H9 (cell line): ENCODE measurements around the gene HOXD4. TPM values are rescaled to one million over a fixed set of nuclear protein-coding genes. Genes with fewer than 3 reads are reported as not detected.

ENCODE experiments used
- DNase-seq: peaks from one replicate; pipeline ENCODE4 v3.0.0-alpha.2; 2017
- H2AFZ ChIP-seq: one replicate; pipeline ENCODE4 v1.6.1; 2013; ENCODE audit warnings: mild to moderate bottlenecking, low read length, control low read depth, moderate library complexity
- H2AK5ac ChIP-seq: 2 replicates; pipeline ENCODE4 v1.6.1; 2013; ENCODE audit warnings: low read length, control low read depth, mixed read lengths; ENCODE audit not compliant: insufficient read length
- H2BK120ac ChIP-seq: one replicate; pipeline ENCODE4 v1.6.1; 2013; ENCODE audit warnings: low read depth, mild to moderate bottlenecking, low read length, control low read depth, inconsistent platforms; ENCODE audit not compliant: poor library complexity, severe bottlenecking
- H2BK12ac ChIP-seq: 2 replicates; pipeline ENCODE4 v1.6.1; 2013; ENCODE audit warnings: low read length, control low read depth, mixed read lengths, low read depth; ENCODE audit not compliant: insufficient read length
- H2BK15ac ChIP-seq: 2 replicates; pipeline ENCODE4 v1.6.1; 2013; ENCODE audit warnings: low read depth, low read length, control low read depth
- H2BK20ac ChIP-seq: one replicate; pipeline ENCODE4 v1.6.1; 2013; ENCODE audit warnings: low read depth, mild to moderate bottlenecking, low read length, control low read depth, inconsistent platforms; ENCODE audit not compliant: poor library complexity, severe bottlenecking
- H2BK5ac ChIP-seq: 2 replicates; pipeline ENCODE4 v1.6.1; 2013; ENCODE audit warnings: low read length, control low read depth, mixed read lengths; ENCODE audit not compliant: insufficient read length
- H3K14ac ChIP-seq: 2 replicates; pipeline ENCODE4 v1.6.1; 2013; ENCODE audit warnings: low read length, control low read depth; ENCODE audit not compliant: insufficient read depth
- H3K18ac ChIP-seq: 2 replicates; pipeline ENCODE4 v1.6.1; 2013; ENCODE audit warnings: low read depth, mild to moderate bottlenecking, mixed read lengths, low read length, control low read depth; ENCODE audit not compliant: insufficient read length
- H3K23ac ChIP-seq: 2 replicates; pipeline ENCODE4 v1.6.1; 2013; ENCODE audit warnings: low read length, control low read depth, mixed read lengths, low read depth; ENCODE audit not compliant: insufficient read length
- H3K23me2 ChIP-seq: 2 replicates; pipeline ENCODE4 v1.6.1; 2013; ENCODE audit warnings: low read depth, mild to moderate bottlenecking, mixed read lengths, low read length, control low read depth; ENCODE audit not compliant: insufficient read length, poor library complexity, severe bottlenecking
- H3K27ac ChIP-seq: 2 replicates; pipeline ENCODE4 v1.5.1; 2013; ENCODE audit warnings: low read length, control low read depth, mixed read lengths, low read depth; ENCODE audit not compliant: insufficient read length
- H3K27me3 ChIP-seq: 2 replicates; pipeline ENCODE4 v1.6.1; 2013; ENCODE audit warnings: low read length, control low read depth, inconsistent platforms; ENCODE audit not compliant: insufficient read depth
- H3K4ac ChIP-seq: 2 replicates; pipeline ENCODE4 v1.6.1; 2013; ENCODE audit warnings: low read depth, mild to moderate bottlenecking, control low read depth, inconsistent platforms, low read length, moderate library complexity
- H3K4me1 ChIP-seq: 2 replicates; pipeline ENCODE4 v1.6.1; 2013; ENCODE audit warnings: low read length, control low read depth, inconsistent platforms; ENCODE audit not compliant: insufficient read depth
- H3K4me2 ChIP-seq: 2 replicates; pipeline ENCODE4 v1.6.1; 2013; ENCODE audit warnings: low read length, control low read depth, mixed read lengths; ENCODE audit not compliant: insufficient read length, insufficient read depth
- H3K56ac ChIP-seq: 2 replicates; pipeline ENCODE4 v1.6.1; 2013; ENCODE audit warnings: low read depth, mild to moderate bottlenecking, mixed read lengths, low read length, control low read depth; ENCODE audit not compliant: insufficient read length
- H3K79me1 ChIP-seq: 2 replicates; pipeline ENCODE4 v1.6.1; 2013; ENCODE audit warnings: low read depth, mild to moderate bottlenecking, moderate library complexity, low read length, control low read depth, inconsistent platforms; ENCODE audit not compliant: insufficient read depth, poor library complexity, severe bottlenecking
- H3K79me2 ChIP-seq: 2 replicates; pipeline ENCODE4 v1.6.1; 2013; ENCODE audit warnings: low read length, control low read depth, inconsistent platforms; ENCODE audit not compliant: insufficient read depth
- H3K9ac ChIP-seq: 2 replicates; pipeline ENCODE4 v1.6.1; 2013; ENCODE audit warnings: low read length, control low read depth, mixed read lengths; ENCODE audit not compliant: insufficient read length; ENCODE audit errors: extremely low read depth
- H3K9me3 ChIP-seq: one replicate; pipeline ENCODE4 v1.6.1; 2013; ENCODE audit warnings: low read depth, low read length, inconsistent platforms; ENCODE audit not compliant: control insufficient read depth
- H3T11ph ChIP-seq: one replicate; pipeline ENCODE4 v1.6.1; 2013; ENCODE audit warnings: mild to moderate bottlenecking, low read length, control low read depth, inconsistent platforms
- H4K20me1 ChIP-seq: one replicate; pipeline ENCODE4 v1.6.1; 2013; ENCODE audit not compliant: control insufficient read depth, insufficient read length, insufficient read depth
- H4K5ac ChIP-seq: 2 replicates; pipeline ENCODE4 v1.6.1; 2013; ENCODE audit warnings: low read depth, mild to moderate bottlenecking, mixed read lengths, low read length, control low read depth; ENCODE audit not compliant: insufficient read length
- H4K8ac ChIP-seq: replicated peaks from 2 replicates; pipeline ENCODE4 v1.6.1; 2013; ENCODE audit warnings: low read length, control low read depth, mixed read lengths, low read depth; ENCODE audit not compliant: insufficient read length
- H4K91ac ChIP-seq: 2 replicates; pipeline ENCODE4 v1.6.1; 2013; ENCODE audit warnings: low read depth, mild to moderate bottlenecking, moderate library complexity, mixed read lengths, low read length, control low read depth; ENCODE audit not compliant: insufficient read length
- H3K27ac Mint-ChIP-seq, 3 experiments: 2 replicates in 2 of 3; 3 replicates in 1 of 3; pipeline ENCODE4 v1.8.0; 2020 to 2021; ENCODE audit warnings: mixed read lengths in 3 of 3, mild to moderate bottlenecking in 1 of 3, moderate library complexity in 1 of 3
- H3K27me3 Mint-ChIP-seq: 2 replicates; pipeline ENCODE4 v1.8.0; 2021; ENCODE audit warnings: low read depth, mild to moderate bottlenecking, moderate library complexity, mixed read lengths
- H3K36me3 Mint-ChIP-seq, 3 experiments: 2 replicates in 2 of 3; 3 replicates in 1 of 3; pipeline ENCODE4 v1.8.0; 2020 to 2021; ENCODE audit warnings: low read depth in 3 of 3, mixed read lengths in 3 of 3; ENCODE audit not compliant: insufficient read depth in 1 of 3
- H3K4me1 Mint-ChIP-seq, 2 experiments: 2 replicates each; pipeline ENCODE4 v1.8.0; 2020; ENCODE audit warnings: mixed read lengths in 2 of 2
- H3K4me3 Mint-ChIP-seq, 2 experiments: 2 replicates in 1 of 2; 3 replicates in 1 of 2; pipeline ENCODE4 v1.8.0; 2020 to 2021; ENCODE audit warnings: mild to moderate bottlenecking in 2 of 2, mixed read lengths in 2 of 2, moderate library complexity in 1 of 2
- H3K9me3 Mint-ChIP-seq, 2 experiments: 2 replicates in 1 of 2; 3 replicates in 1 of 2; pipeline ENCODE4 v1.8.0; 2020; ENCODE audit warnings: mild to moderate bottlenecking in 2 of 2, mixed read lengths in 2 of 2, moderate library complexity in 1 of 2
- CTCF ChIP-seq: fragments of 200-600 bp; sonication (generic); conservative IDR thresholded peaks from 3 replicates; pipeline ENCODE4 v1.8.0; 2021; ENCODE audit warnings: antibody characterized with exemption, mild to moderate bottlenecking
- WGBS: extraction: QIAGEN DNeasy Blood & Tissue Kit; methylation state at CpG from one replicate; pipeline ENCODE4 v1.1.7; 2013; ENCODE audit warnings: missing lambda C conversion rate, low lambda C conversion rate, mixed read lengths; ENCODE audit not compliant: insufficient read length; ENCODE audit errors: extremely low coverage; 5-methylcytosine and 5-hydroxymethylcytosine counted together
- total RNA-seq: library from RNA; stranded (reverse); gene quantifications from 2 replicates; pipeline ENCODE4 v1.2.1, GENCODE V29; 2021

HOXD4 gene
- total RNA-seq, 1 experiment from 2014 or later: not detected

GRCh38 chr2:176157499-176158185 is 6.3 kb downstream of the HOXD4 start:
- H3K56ac ChIP-seq: no peak overlapping the region
- H4K91ac ChIP-seq: no peak overlapping the region
- H3K27ac ChIP-seq: no peak overlapping the region
- no peaks in the 10 kb centered on the region for H3K79me2 ChIP-seq
- no peak overlapping the region for H2AK5ac ChIP-seq
- H2BK12ac ChIP-seq: no peak overlapping the region
- no peak overlapping the region for H3K23ac ChIP-seq
- H3K27me3 Mint-ChIP-seq: peaks cover 100% of the 10 kb centered on the region
- peaks cover 100% of the 10 kb centered on the region for H3K27me3 ChIP-seq
- H3K79me1 ChIP-seq: no peaks in the 10 kb centered on the region
- H4K5ac ChIP-seq: no peak overlapping the region
- H3K18ac ChIP-seq: no peak overlapping the region
- H4K8ac ChIP-seq: no peak overlapping the region
- H3K9ac ChIP-seq: no peak overlapping the region
- H3K27ac Mint-ChIP-seq: no peak overlapping the region
- no peak overlapping the region for H3T11ph ChIP-seq
- H3K4me2 ChIP-seq: no peak overlapping the region
- peak; percentile 62 for DNase-seq
- no peaks in the 10 kb centered on the region for H3K23me2 ChIP-seq
- H2BK5ac ChIP-seq: no peak overlapping the region
- no CpG with 5 or more reads among the region's 43 CpGs for WGBS
- peaks cover 2% of the 10 kb centered on the region for H4K20me1 ChIP-seq
- peaks cover 0 to 5% of the 10 kb centered on the region in 2 experiments; a peak in 3 of 5 replicates for H3K9me3 Mint-ChIP-seq
- H3K36me3 Mint-ChIP-seq: no peaks in the 10 kb centered on the region; a peak in 1 of 7 replicates
- H2BK15ac ChIP-seq: no peak overlapping the region
- H2BK120ac ChIP-seq: no peak overlapping the region
- no peak overlapping the region for H3K14ac ChIP-seq
- no peaks in the 10 kb centered on the region for H3K9me3 ChIP-seq
- no peak overlapping the region for H2AFZ ChIP-seq
- H3K4me1 Mint-ChIP-seq: peaks cover 6 to 24% of the 10 kb centered on the region in 2 experiments; a peak in 3 of 4 replicates
- no peak for TF ChIP-seq CTCF
- H3K4me1 ChIP-seq: no peaks in the 10 kb centered on the region; the same call in 1 of the 2 replicates
- H3K4me3 Mint-ChIP-seq: peak overlapping the region in 1 of 2 experiments; percentile 8; a peak in 2 of 5 replicates
- no peak overlapping the region for H2BK20ac ChIP-seq
- H3K4ac ChIP-seq: no peak overlapping the region
